Spinal cord (tissue), 10 donors: Measurements from ENCODE around the gene NFIL3. TPM values are rescaled to one million over a fixed set of nuclear protein-coding genes. Genes with fewer than 3 reads are reported as not detected.
A peak's percentile ranks its signal among the peaks of the same experiment; 100 is the strongest.

Experiments
- DNase-seq, 6 donors: peaks; one replicate each; pipeline versions ENCODE4 v3.0.0 to v3.0.0-alpha.2; 2013 to 2015; ENCODE audit warnings: low spot score in 6 of 6, low read depth in 4 of 6
- H3K27ac ChIP-seq: one replicate; pipeline ENCODE4 v1.5.1; 2013; ENCODE audit warnings: low read depth, low read length, control low read depth
- H3K27me3 ChIP-seq: one replicate; pipeline ENCODE4 v1.6.1; 2013; ENCODE audit warnings: low read length; ENCODE audit not compliant: control insufficient read depth, insufficient read depth
- H3K36me3 ChIP-seq: one replicate; pipeline ENCODE4 v1.6.1; 2013; ENCODE audit warnings: low read length; ENCODE audit not compliant: control insufficient read depth, insufficient read depth
- H3K4me1 ChIP-seq: one replicate; pipeline ENCODE4 v1.6.1; 2013; ENCODE audit warnings: low read length; ENCODE audit not compliant: control insufficient read depth, insufficient read depth
- H3K4me3 ChIP-seq: one replicate; pipeline ENCODE4 v1.5.1; 2013; ENCODE audit warnings: low read depth, low read length, control low read depth
- H3K9me3 ChIP-seq: one replicate; pipeline ENCODE4 v1.6.1; 2013; ENCODE audit warnings: low read length; ENCODE audit not compliant: control insufficient read depth, insufficient read depth
- WGBS: methylation state at CpG from one replicate; pipeline ENCODE4 v1.1.5; 2013; ENCODE audit warnings: missing lambda C conversion rate; ENCODE audit not compliant: insufficient coverage; 5-methylcytosine and 5-hydroxymethylcytosine counted together
- polyA plus RNA-seq, 2 donors: library from polyadenylated mRNA; unstranded; fragments of 120-200 nt; gene quantifications; one replicate each; pipeline ENCODE4 v1.2.1, GENCODE V29; 2013; ENCODE audit not compliant: insufficient read length in 2 of 2
- total RNA-seq, 2 donors: library from RNA; depleted of rRNA in 1 of 2; stranded (reverse); fragments of 120-200 nt in 1 of 2; fragments of >200 nt in 1 of 2; gene quantifications; one replicate each; pipeline versions ENCODE4 v1.2.3 to v1.2.4, GENCODE V29; 2013 to 2014
- donor health status: healthy.

NFIL3 gene
- total and polyA plus RNA-seq, 4 donors, result 12.0 to 21.4 (median 20.9) TPM

- no peak overlapping the region for H3K27ac ChIP-seq
- H3K9me3 ChIP-seq, result no peaks in the 10 kb centered on the region
- no peaks in the 10 kb centered on the region for H3K36me3 ChIP-seq
- peaks cover under 1% of the 10 kb centered on the region for H3K4me1 ChIP-seq
- H3K27me3 ChIP-seq, result no peaks in the 10 kb centered on the region
- H3K4me3 ChIP-seq, result no peak overlapping the region
- 100% methylated on average over 1 of the region's 3 CpGs for WGBS
- DNase-seq, result no peak
Observed at GRCh38 chr9:91415290-91415689, 8.3 kb downstream of the NFIL3 start.

- H3K27me3 ChIP-seq, result no peaks in the 10 kb centered on the region
- H3K4me1 ChIP-seq, result no peaks in the 10 kb centered on the region
- H3K9me3 ChIP-seq, result no peaks in the 10 kb centered on the region
- H3K27ac ChIP-seq, result no peak overlapping the region
- no peak overlapping the region for H3K4me3 ChIP-seq
- no CpG with 5 or more reads among the region's 2 CpGs for WGBS
- no peak for DNase-seq
- no peaks in the 10 kb centered on the region for H3K36me3 ChIP-seq
Observed at GRCh38 chr9:91412941-91413340, 10.7 kb downstream of the NFIL3 start.

DNA sequence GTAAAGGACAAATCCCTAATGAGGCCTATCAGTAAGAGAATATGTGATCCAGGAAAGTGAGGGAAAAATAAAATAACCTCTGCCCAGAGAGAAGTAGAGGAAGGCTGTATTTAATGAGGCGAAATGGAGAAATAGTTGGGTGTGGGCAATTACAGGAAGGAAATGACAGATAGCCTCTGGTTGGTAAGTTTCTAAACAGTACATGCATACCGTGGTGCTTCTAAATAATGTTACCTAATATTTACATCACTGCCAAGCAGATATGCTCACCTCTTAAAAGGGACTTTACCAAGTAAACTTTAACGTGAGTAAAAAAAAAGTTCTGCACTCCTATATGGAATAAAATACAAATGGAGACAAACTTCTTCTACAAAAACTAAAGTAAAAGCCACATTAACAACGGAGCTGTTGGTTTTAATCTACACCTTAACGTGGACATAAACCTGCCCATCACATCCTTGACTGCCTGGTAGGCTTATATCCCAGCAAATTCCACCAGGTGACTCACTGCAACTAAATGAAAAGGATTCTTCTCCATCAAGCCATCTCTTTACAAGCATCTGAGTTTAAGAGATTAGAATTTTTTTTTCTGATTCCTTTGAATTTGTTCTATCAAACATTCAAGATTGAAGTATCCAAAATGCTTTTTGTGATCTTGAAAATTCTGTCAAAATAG lies 12.4 kb downstream of the NFIL3 start:
- H3K9me3 ChIP-seq, result no peaks in the 10 kb centered on the region
- no peak for DNase-seq
- 93% methylated on average over 2 of the region's 5 CpGs for WGBS
- H3K4me1 ChIP-seq, result no peaks in the 10 kb centered on the region
- H3K27me3 ChIP-seq, result no peaks in the 10 kb centered on the region
- no peaks in the 10 kb centered on the region for H3K36me3 ChIP-seq
- H3K27ac ChIP-seq, result no peak overlapping the region
- H3K4me3 ChIP-seq, result no peak overlapping the region

- Histone ChIP-seq H3K4me3 (no peak overlapping the region), H3K9me3 (no peaks in the 10 kb centered on the region), H3K27me3 (no peaks in the 10 kb centered on the region), H3K36me3 (peaks cover 3% of the 10 kb centered on the region), H3K27ac (no peak overlapping the region), H3K4me1 (no peaks in the 10 kb centered on the region)
- DNase-seq, result peak in 1 of 6 donors; percentile 53
- 63% methylated on average over 7 of the region's 12 CpGs for WGBS
Observed at GRCh38 chr9:91410161-91410560, 13.5 kb downstream of the NFIL3 start.

DNA sequence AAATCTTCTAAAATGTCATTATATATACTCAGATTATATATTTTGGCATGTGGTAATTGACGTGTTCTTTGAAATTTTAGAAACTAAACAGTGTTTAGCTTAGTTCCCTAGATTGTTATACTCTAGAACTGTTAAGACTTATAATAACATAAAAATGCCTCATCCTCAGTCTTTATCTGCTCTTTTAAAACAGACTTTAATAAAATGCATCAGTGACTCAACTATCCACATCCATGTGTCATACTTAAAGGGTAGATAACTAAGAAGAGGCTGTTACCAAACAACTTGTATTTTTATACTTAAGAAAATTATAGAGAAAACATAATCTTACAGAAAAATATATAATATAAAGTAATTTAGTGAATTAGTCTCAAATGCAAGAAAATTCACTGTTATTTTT lies 15.2 kb downstream of the NFIL3 start:
- no CpG with 5 or more reads among the region's 1 CpG for WGBS
- Histone ChIP-seq H3K36me3 (peaks cover 3% of the 10 kb centered on the region), H3K4me1 (no peaks in the 10 kb centered on the region), H3K9me3 (no peaks in the 10 kb centered on the region), H3K27me3 (no peaks in the 10 kb centered on the region), H3K27ac (no peak overlapping the region), H3K4me3 (no peak overlapping the region)
- no peak for DNase-seq

DNA sequence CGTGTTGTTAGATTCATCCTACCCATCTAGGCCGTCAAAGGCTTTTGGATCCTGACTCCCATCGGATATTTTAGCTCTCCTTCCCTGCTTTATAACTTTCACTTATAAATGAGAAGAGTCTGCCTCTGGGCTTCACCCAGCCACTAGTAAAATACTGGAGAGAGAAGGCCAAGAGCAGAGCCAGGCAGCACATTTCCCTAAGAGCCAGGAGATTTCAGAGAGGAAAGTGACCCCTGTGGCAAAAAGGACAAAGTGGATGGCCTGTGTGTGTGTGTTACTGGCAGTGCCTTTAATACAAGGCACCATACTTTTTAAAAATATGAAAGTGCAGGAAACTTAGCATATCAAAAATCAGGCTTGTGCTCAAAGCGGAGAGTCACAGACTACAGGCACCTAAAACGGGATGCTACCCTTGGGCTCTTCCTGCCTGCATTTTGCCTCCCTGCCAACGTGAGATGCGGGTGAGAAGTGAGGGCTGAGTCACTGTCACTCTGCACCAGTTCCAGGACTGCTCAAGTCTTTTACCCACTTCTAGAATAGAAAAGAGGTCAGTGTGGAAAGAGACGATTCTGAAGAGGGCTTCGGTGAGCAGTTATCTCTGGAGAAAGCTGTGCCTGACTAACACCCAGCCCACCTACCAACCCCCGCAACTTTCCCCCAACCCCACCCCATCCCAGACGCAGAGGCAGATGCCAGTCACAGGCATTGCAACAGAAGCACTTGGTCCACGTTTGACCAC lies 15.9 kb downstream of the NFIL3 start:
- Histone ChIP-seq H3K36me3 (peaks cover 3% of the 10 kb centered on the region), H3K4me3 (no peak overlapping the region), H3K9me3 (no peaks in the 10 kb centered on the region), H3K4me1 (no peaks in the 10 kb centered on the region), H3K27ac (no peak overlapping the region), H3K27me3 (no peaks in the 10 kb centered on the region)
- no peak for DNase-seq
- 100% methylated on average over 6 of the region's 12 CpGs for WGBS

DNA sequence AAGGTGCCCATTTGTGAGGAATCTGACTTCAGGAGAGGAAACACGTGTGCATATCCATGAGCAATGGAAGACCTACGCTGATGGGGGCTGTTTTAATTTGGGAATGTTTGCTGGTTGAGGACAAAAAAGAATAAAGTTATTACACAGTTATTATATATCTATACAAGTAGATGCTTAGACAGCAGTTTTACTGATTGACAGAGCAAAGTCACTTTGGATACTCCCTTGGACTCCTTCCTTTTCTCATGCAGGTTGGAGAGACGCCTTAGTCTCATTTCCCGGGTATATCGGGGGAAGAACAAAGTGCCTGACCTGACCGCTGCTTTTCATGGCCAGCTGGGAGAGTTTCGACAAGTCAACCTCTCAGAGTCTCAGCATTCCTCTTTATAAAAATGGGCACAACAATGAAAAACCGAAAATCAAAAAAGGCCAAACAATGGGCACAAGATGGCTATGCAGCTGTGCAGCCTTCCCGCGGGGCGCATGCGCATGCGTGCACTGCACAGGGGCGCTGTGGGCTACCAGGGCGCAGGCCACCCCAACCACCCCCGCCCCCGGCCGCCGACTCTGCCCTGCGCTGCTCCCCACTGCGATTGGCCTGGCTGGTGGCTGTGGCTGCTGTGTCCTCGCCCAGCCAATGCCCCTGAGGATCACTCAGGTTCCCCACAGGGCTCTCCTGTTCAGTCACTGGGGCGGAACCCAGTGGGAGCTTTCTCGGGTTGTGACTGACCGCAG lies 18.1 kb downstream of the NFIL3 start:
- WGBS, result 94% methylated on average over 21 of the region's 25 CpGs
- no peak overlapping the region for H3K4me3 ChIP-seq
- H3K36me3 ChIP-seq, result peaks cover 3% of the 10 kb centered on the region
- no peaks in the 10 kb centered on the region for H3K9me3 ChIP-seq
- H3K27me3 ChIP-seq, result no peaks in the 10 kb centered on the region
- no peak overlapping the region for H3K27ac ChIP-seq
- no peaks in the 10 kb centered on the region for H3K4me1 ChIP-seq
- no peak for DNase-seq

GRCh38 chr9:91403665-91404543 lies 19.7 kb downstream of the NFIL3 start:
- no peak overlapping the region for H3K4me3 ChIP-seq
- H3K27me3 ChIP-seq, result no peaks in the 10 kb centered on the region
- H3K9me3 ChIP-seq, result no peaks in the 10 kb centered on the region
- H3K36me3 ChIP-seq, result peaks cover 3% of the 10 kb centered on the region
- no peak overlapping the region for H3K27ac ChIP-seq
- no peaks in the 10 kb centered on the region for H3K4me1 ChIP-seq
- DNase-seq, result no peak
- WGBS, result 88% methylated on average over 13 of the region's 14 CpGs

GRCh38 chr9:91398926-91399325 lies 24.7 kb downstream of the NFIL3 start:
- Histone ChIP-seq H3K4me3 (no peak overlapping the region), H3K9me3 (no peaks in the 10 kb centered on the region), H3K4me1 (no peaks in the 10 kb centered on the region), H3K27ac (no peak overlapping the region), H3K36me3 (no peaks in the 10 kb centered on the region), H3K27me3 (no peaks in the 10 kb centered on the region)
- 100% methylated on average over 2 of the region's 3 CpGs for WGBS
- DNase-seq, result peak in 1 of 6 donors; percentile 73
